A673 (cell line): Measurements from ENCODE around the gene AP1M1. TPM values are rescaled to one million over a fixed set of nuclear protein-coding genes. Genes with fewer than 3 reads are reported as not detected.

Experiments
- BruUV-seq: library from RNA; stranded (reverse); fragments of 400-500 nt; replicated peaks from 2 replicates; lab custom pipeline; 2021; lab: Mats Ljungman, UMichigan
- CTCF ChIA-PET: fragments of 300-600 bp; sonication (Branson Sonifier 250); formaldehyde crosslinking; loops from one replicate; lab custom pipeline; 2022; ENCODE audit warnings: antibody characterized with exemption; lab: Charles Lee
- POLR2A ChIA-PET: fragments of 300-600 bp; sonication (Branson Sonifier 250); formaldehyde crosslinking; loops from one replicate; lab custom pipeline; 2022; ENCODE audit warnings: antibody characterized with exemption; ENCODE audit not compliant: low non-redundant PET; lab: Charles Lee
- DNase-seq: peaks from one replicate; pipeline ENCODE4 v3.0.0-alpha.2; 2015; ENCODE audit warnings: low spot score
- H3K27ac ChIP-seq: fragments of 200-600 bp; sonication (generic); 2 replicates; pipeline ENCODE4 v1.5.1; 2016; ENCODE audit warnings: mixed run types, low read depth, mild to moderate bottlenecking, mixed read lengths, antibody characterized with exemption, low read length; ENCODE audit not compliant: poor library complexity, severe bottlenecking
- H3K27me3 ChIP-seq: fragments of 200-600 bp; sonication (generic); replicated peaks from 2 replicates; pipeline ENCODE4 v1.6.1; 2017; ENCODE audit warnings: mixed run types, low read depth, mild to moderate bottlenecking, mixed read lengths, antibody characterized with exemption, low read length; ENCODE audit not compliant: insufficient read depth, poor library complexity
- H3K36me3 ChIP-seq: fragments of 200-600 bp; sonication (generic); 2 replicates; pipeline ENCODE4 v1.6.1; 2016; ENCODE audit warnings: mixed run types, mild to moderate bottlenecking, mixed read lengths, antibody characterized with exemption, low read length; ENCODE audit not compliant: insufficient read depth, poor library complexity, severe bottlenecking
- H3K4me1 ChIP-seq: fragments of 200-600 bp; sonication (generic); 2 replicates; pipeline ENCODE4 v1.6.1; 2017; ENCODE audit warnings: mixed run types, mild to moderate bottlenecking, mixed read lengths, antibody characterized with exemption, low read length; ENCODE audit not compliant: insufficient read depth, poor library complexity, severe bottlenecking
- H3K4me3 ChIP-seq: fragments of 200-600 bp; sonication (generic); 2 replicates; pipeline ENCODE4 v1.5.1; 2016; ENCODE audit warnings: low read depth, mixed run types, mild to moderate bottlenecking, mixed read lengths, low read length; ENCODE audit not compliant: poor library complexity, severe bottlenecking
- H3K9me3 ChIP-seq: fragments of 200-600 bp; sonication (generic); 2 replicates; pipeline ENCODE4 v1.6.1; 2016; ENCODE audit warnings: mixed run types, low read depth, mild to moderate bottlenecking, mixed read lengths, antibody characterized with exemption, low read length; ENCODE audit not compliant: poor library complexity, severe bottlenecking
- CTCF ChIP-seq: fragments of 300-800, 200-600 bp; sonication (generic); conservative IDR thresholded peaks from 2 replicates; pipeline ENCODE4 v1.5.1; 2017; ENCODE audit warnings: low read depth, mild to moderate bottlenecking, antibody characterized with exemption, low read length, moderate library complexity, mixed read lengths
- EZH2 ChIP-seq: fragments of 200-600 bp; sonication (generic); IDR thresholded peaks from 2 replicates; pipeline ENCODE4 v1.6.1; 2017; ENCODE audit warnings: borderline replicate concordance, low read depth, mild to moderate bottlenecking, mixed read lengths, antibody characterized with exemption, low read length; ENCODE audit not compliant: poor library complexity, severe bottlenecking
- intact Hi-C: fragments of 100-400 bp; cut with micrococcal nuclease; formaldehyde crosslinking; loops from one replicate; pipeline ENCODE4 v1.10.0; 2022; ENCODE audit not compliant: unreplicated experiment
- total RNA-seq: library from RNA; stranded (reverse); gene quantifications from 2 replicates; pipeline ENCODE4 v1.2.3, GENCODE V29; 2021

AP1M1 gene
- total RNA-seq, 1 experiment from 2014 or later: 105 TPM

- CTCF ChIA-PET: no interaction called here
- no TSS peak for BruUV-seq
- no peak for DNase-seq
- peaks cover 18% of the 10 kb centered on the region for H3K36me3 ChIP-seq
- POLR2A ChIA-PET: no interaction called here
- H3K27me3 ChIP-seq: no peaks in the 10 kb centered on the region
- intact Hi-C loops: no loop called here
- H3K4me3 ChIP-seq: no peak overlapping the region
- H3K9me3 ChIP-seq: no peaks in the 10 kb centered on the region
- H3K27ac ChIP-seq: no peak overlapping the region
- no peak for TF ChIP-seq CTCF
- no peak for TF ChIP-seq EZH2
- H3K4me1 ChIP-seq: no peaks in the 10 kb centered on the region
Observed at GRCh38 chr19:16228637-16229321, 31.1 kb downstream of the AP1M1 start.

GRCh38 chr19:16229322-16229641, 31.6 kb downstream of the AP1M1 start:
- TF ChIP-seq EZH2 (no peak), CTCF (no peak)
- no peaks in the 10 kb centered on the region for H3K27me3 ChIP-seq
- ChIA-PET CTCF (no interaction called here), POLR2A (interaction anchor here (0.5 kb wide), 1 partner anchor 40 kb away, joined by 13 read pairs; no protein-coding TSS in a partner anchor)
- no peak for DNase-seq
- BruUV-seq: no TSS peak
- H3K4me1 ChIP-seq: no peaks in the 10 kb centered on the region
- H3K9me3 ChIP-seq: no peaks in the 10 kb centered on the region
- no peak overlapping the region for H3K27ac ChIP-seq
- H3K4me3 ChIP-seq: no peak overlapping the region
- H3K36me3 ChIP-seq: peaks cover 18% of the 10 kb centered on the region
- intact Hi-C loops: no loop called here

- no peaks in the 10 kb centered on the region for H3K9me3 ChIP-seq
- intact Hi-C loops: no loop called here
- no peaks in the 10 kb centered on the region for H3K27me3 ChIP-seq
- no TSS peak for BruUV-seq
- TF ChIP-seq CTCF: no peak
- TF ChIP-seq EZH2: no peak
- DNase-seq: no peak
- H3K4me3 ChIP-seq: no peak overlapping the region
- ChIA-PET POLR2A (no interaction called here), CTCF (no interaction called here)
- H3K36me3 ChIP-seq: peaks cover 15% of the 10 kb centered on the region
- H3K4me1 ChIP-seq: no peaks in the 10 kb centered on the region
- no peak overlapping the region for H3K27ac ChIP-seq
Observed at GRCh38 chr19:16232127-16232526, 34.4 kb downstream of the AP1M1 start.
